ENCODE measurements around the gene ZMYM1.
A peak's percentile ranks its signal among the peaks of the same experiment; 100 is the strongest.
"Not testable (repeated sequence)": the region's sequence is repeated elsewhere in the genome, so short reads cannot be mapped to it uniquely, and the experiment has no call there.

ZMYM1 gene

GRCh38 chr1:35079003-35079930 lies at the start of gene ZMYM1:
Gene ZMYM1, plus strand, starts transcription at chr1:35079385. Its CDS starts 14,603 bp downstream, at chr1:35093988.
- peak; percentile 84 for DNase-seq (ENCODE audit: low read depth)

DNA sequence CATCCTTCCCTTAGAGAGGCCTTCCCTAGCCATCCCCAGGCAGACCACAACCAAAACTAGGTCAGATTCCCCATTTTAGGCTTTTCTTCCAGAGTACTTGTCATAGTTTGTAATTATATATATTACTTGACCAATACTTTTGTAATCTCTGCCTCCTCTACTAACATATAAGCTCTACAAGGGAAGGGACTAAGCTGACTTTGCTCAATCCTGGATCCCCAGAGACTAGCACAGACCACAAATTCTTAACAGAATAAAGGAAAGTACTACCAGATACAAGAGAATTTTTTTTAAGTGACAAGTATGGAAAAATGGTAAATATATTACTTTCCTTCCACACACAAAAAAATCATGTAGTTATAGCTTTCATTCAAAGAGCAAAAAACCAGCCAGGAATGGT lies 49.4 kb upstream of the ZMYM1 start:
- peak; percentile 2 for DNase-seq (ENCODE audit: low read depth)

GRCh38 chr1:35030338-35030737 lies 48.8 kb upstream of the ZMYM1 start:
- no peak for DNase-seq (ENCODE audit: low read depth)

GRCh38 chr1:35030756-35031446 lies 48.3 kb upstream of the ZMYM1 start:
- peak; percentile 63 for DNase-seq (ENCODE audit: low read depth)

- no peak for DNase-seq (ENCODE audit: low read depth)
These were observed 46.8 kb upstream of the ZMYM1 start for GRCh38 chr1:35032384-35032739.

GRCh38 chr1:35033346-35033745 lies 45.8 kb upstream of the ZMYM1 start:
- DNase-seq (ENCODE audit: low read depth), result no peak

- no peak for DNase-seq (ENCODE audit: low read depth)
These were observed 42.6 kb upstream of the ZMYM1 start for GRCh38 chr1:35036621-35037020.

DNA sequence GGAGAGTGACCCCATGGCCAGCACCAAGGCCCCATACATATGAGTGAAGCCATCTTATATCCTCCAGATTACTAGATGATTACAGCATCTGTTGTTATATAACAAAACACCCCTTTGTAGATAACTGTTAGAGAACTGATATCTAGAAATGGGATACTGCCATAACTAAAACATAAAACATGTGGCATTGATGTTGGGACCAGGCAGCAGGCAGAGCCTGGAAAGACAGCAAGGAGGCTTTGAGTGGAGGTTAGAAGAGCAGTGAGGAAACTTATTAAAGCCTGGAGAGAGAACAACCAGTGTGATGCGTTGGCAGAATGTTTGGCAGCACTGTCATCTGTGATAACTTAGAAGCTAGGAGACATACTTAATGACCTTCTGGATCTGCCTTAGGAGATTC lies 42.0 kb upstream of the ZMYM1 start:
- DNase-seq (ENCODE audit: low read depth), result no peak

GRCh38 chr1:35038723-35039122 lies 40.5 kb upstream of the ZMYM1 start:
- DNase-seq (ENCODE audit: low read depth), result no peak

DNA sequence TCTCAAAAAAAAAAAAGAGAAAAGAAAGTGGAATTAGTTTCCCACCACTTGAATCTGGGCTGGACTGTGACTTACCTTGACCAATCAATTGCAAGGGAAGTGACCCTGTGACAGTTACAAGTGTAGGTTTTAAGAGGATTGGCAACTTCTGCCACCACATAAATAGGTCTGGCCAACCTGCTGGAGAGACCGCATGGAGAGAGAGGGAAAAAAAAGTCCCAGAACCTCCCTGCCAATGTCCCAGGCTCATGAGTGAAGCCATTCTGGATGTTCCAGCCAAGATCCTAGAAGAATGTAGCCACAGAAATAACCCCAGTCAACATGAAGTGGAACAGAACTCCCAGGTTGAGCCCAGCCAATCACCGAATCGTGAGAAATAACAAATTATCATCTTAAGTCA lies 35.7 kb upstream of the ZMYM1 start:
- no peak for DNase-seq (ENCODE audit: low read depth)

DNA sequence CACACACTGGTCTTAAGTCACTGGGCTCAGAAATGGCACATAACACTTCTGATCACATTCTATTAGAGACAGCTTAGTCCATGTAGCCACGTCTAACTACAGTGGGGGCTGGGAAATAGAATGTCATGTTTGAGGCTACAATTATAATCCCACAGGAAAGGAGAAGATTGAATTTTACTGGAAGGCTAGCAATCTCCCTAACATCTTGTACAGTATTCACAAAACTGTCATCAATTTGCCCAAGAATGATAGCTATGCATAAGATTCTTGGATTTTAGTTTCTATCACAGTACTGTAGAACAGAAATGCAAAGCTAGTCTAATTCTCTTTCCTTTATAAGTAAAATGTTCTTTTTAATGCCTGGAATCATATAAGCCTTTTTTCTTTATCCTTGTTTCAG lies 34.8 kb upstream of the ZMYM1 start:
- peak; percentile 1 for DNase-seq (ENCODE audit: low read depth)

- DNase-seq (ENCODE audit: low read depth), result no peak
These were observed 32.5 kb upstream of the ZMYM1 start for GRCh38 chr1:35046730-35047129.

- peak; percentile 93 for DNase-seq (ENCODE audit: low read depth)
These were observed 31.9 kb upstream of the ZMYM1 start for GRCh38 chr1:35047188-35047858.

DNA sequence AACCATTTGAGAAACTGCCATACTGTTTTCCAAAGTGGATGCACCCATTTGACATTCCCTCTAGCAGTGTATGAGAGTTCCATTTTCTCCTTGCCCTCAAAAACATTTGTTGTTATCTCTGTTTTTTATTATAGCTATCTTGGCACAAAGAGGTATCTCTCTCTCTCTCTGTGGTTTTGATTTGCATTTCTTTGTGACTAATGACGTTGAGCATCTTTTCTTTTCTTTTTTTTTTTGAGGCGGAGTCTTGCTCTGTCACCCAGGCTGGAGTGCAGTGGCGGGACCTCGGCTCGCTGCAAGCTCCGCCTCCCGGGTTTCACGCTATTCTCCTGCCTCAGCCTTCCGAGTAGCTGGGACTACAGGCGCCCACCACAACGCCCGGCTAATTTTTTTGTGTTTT lies 30.1 kb upstream of the ZMYM1 start:
- no peak for DNase-seq (ENCODE audit: low read depth)

- DNase-seq (ENCODE audit: low read depth), result no peak
These were observed 25.8 kb upstream of the ZMYM1 start for GRCh38 chr1:35053433-35053832.

DNA sequence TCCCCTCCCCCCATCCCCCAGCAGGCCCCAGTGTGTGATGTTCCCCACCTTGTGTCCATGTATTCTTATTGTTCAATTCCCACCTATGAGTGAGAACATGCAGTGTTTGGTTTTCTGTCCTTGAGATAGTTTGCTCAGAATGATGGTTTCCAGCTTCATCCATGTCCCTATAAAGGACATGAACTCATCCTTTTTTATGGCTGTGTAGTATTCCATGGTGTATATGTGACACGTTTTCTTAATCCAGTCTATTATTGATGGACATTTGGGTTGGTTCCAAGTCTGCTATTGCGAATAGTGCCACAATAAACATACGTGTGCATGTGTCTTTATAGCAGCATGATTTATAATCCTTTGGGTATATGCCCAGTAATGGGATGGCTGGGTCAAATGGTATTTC lies 24.9 kb upstream of the ZMYM1 start:
- DNase-seq (ENCODE audit: low read depth), result not testable (repeated sequence)

GRCh38 chr1:35058321-35058720 lies 20.9 kb upstream of the ZMYM1 start:
- not testable (repeated sequence) for DNase-seq (ENCODE audit: low read depth)

DNA sequence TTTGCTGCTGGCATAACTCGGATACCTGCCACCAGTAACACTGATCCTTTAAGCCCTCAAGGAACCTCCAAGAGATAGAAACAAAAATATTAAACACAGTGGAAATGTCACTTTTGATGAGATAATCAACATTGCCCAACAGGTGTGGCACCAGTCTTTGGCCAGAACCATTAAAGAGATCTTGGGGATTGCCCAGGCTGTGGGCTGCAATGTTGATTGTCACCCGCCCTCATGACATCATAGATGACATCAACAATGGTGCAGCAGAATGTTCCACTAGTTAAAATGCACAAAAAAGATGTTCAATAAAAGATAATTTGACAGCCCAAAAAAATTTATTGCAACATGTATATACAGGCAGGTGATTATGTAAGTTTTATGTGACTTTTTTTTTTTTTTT lies 20.2 kb upstream of the ZMYM1 start:
- DNase-seq (ENCODE audit: low read depth), result no peak

- peak; percentile 87 for DNase-seq (ENCODE audit: low read depth)
These were observed 16.5 kb upstream of the ZMYM1 start for GRCh38 chr1:35062518-35063196.

- DNase-seq (ENCODE audit: low read depth), result no peak
These were observed 14.9 kb upstream of the ZMYM1 start for GRCh38 chr1:35064265-35064664.

DNA sequence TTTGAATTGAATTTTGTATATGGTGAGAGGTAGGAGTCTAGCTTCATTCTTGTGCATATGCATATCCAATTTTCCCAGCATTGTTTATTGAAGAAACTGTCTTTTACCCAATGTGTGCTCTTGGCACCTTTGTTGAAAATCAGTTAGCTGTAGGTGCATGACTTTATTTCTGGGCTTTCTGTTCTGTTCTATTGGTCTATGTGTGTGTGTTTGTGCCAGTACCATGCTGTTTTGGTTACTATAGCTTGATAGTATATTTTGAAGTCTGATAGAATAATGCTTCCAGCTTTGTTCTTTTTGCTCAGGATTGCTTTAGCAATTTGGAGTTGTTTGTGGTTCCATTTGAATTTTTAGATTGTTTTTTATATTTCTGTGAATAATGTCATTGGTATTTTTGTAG lies 9.4 kb upstream of the ZMYM1 start:
- DNase-seq (ENCODE audit: low read depth), result no peak

DNA sequence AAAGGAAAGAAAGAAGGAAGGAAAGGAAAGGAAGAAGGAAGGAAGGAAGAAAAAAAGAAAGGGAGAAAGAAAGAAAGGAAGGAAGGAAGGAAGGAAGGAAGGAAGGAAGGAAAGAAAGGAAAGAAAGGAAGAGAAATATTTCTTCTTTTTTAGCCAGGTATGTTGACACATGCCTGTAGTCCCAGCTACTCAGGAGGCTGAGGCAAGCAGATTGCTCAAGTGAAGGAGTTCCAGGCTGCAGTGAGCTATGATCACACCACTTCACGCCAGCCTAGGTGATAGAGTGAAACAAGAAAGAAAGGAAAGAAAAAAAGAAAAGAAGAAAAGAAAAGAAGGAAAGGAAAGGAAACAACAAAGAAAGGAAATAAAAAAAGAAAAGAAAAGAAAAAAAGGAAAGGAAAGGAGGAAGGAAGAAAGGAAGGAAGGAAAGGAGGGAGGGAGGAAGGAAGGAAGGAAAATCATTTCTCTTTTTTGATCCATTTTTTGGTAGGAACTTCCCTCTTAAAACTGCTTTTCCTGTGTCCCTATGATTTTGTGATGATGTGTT lies 5.8 kb upstream of the ZMYM1 start:
- no peak for DNase-seq (ENCODE audit: low read depth)
